HepG2 (cell line): Measurements from ENCODE around the gene TAMALIN. TPM values are rescaled to one million over a fixed set of nuclear protein-coding genes. Genes with fewer than 3 reads are reported as not detected.

Experiments
- ATAC-seq: fragments of 200-7000 bp; cut with Tn5 transposase; 3 replicates; pipeline ENCODE4 v1.9.1; 2020; ENCODE audit warnings: mild to moderate bottlenecking, moderate library complexity
- BruUV-seq: library from RNA; stranded (reverse); fragments of 400-500 nt; replicated peaks from 2 replicates; lab custom pipeline; 2021; lab: Mats Ljungman, UMichigan
- CTCF ChIA-PET: fragments of 300-600 bp; formaldehyde crosslinking; extraction: SDS; loops from one replicate; lab custom pipeline; 2021; ENCODE audit warnings: low total read pairs, inconsistent platforms, low intra/inter-chr PET ratio; lab: Yijun Ruan, JAX
- POLR2A ChIA-PET: fragments of 350-600 bp; sonication (Branson Sonifier 250); formaldehyde crosslinking; loops from one replicate; lab custom pipeline; 2020; ENCODE audit warnings: antibody characterized with exemption, inconsistent platforms; lab: Yijun Ruan, JAX
- DNase-seq: peaks from one replicate; pipeline ENCODE4 v3.0.0-alpha.2; 2015; ENCODE audit warnings: low spot score
- FAIRE-seq: peaks from 3 replicates; lab custom pipeline; 2011; peaks lifted over from hg19 to GRCh38; lab: Jason Lieb, UNC
- H2AFZ ChIP-seq: one replicate; pipeline ENCODE4 v1.6.1; 2011; ENCODE audit warnings: low read length, inconsistent platforms
- H3K27ac ChIP-seq: fragments of 300-600 bp; 3 replicates; pipeline ENCODE4 v1.8.0; 2011; ENCODE audit warnings: mixed run types, mild to moderate bottlenecking, mixed read lengths, low read length, inconsistent platforms; ENCODE audit not compliant: insufficient read depth; ENCODE audit errors: extremely low read length
- H3K27me3 ChIP-seq, 2 experiments: fragments of 200-600 bp in 1 of 2; 2 replicates in 1 of 2; 3 replicates in 1 of 2; pipeline versions ENCODE4 v1.6.0 to v1.8.0; 2011; ENCODE audit warnings: low read length in 2 of 2, mild to moderate bottlenecking in 2 of 2, moderate library complexity in 2 of 2, inconsistent platforms in 1 of 2; ENCODE audit not compliant: insufficient read depth in 2 of 2, control insufficient read depth in 1 of 2
- H3K36me3 ChIP-seq, 2 experiments: fragments of 200-600 bp in 1 of 2; replicated peaks in 1 of 2; 2 replicates in 1 of 2; 3 replicates in 1 of 2; pipeline versions ENCODE4 v1.5.1 to v1.8.0; 2011; ENCODE audit warnings: low read length in 2 of 2, inconsistent platforms in 1 of 2; ENCODE audit not compliant: insufficient read depth in 2 of 2, control insufficient read depth in 1 of 2
- H3K4me1 ChIP-seq: 2 replicates; pipeline ENCODE4 v1.5.1; 2012; ENCODE audit warnings: low read length, inconsistent platforms; ENCODE audit not compliant: insufficient read depth
- H3K4me2 ChIP-seq: 2 replicates; pipeline ENCODE4 v1.6.0; 2011; ENCODE audit warnings: low read depth, low read length, inconsistent platforms
- H3K4me3 ChIP-seq, 3 experiments: fragments of 200-600 bp in 1 of 3; sonication (generic), shearing (Covaris generic) in 1 of 3; replicated peaks in 1 of 3; 2 replicates each; pipeline ENCODE4 v1.5.1; 2011 to 2016; ENCODE audit warnings: low read length in 3 of 3, inconsistent platforms in 2 of 3, low read depth in 2 of 3, mild to moderate bottlenecking in 2 of 3, control low read depth in 1 of 3, mixed read lengths in 1 of 3; ENCODE audit not compliant: insufficient read depth in 1 of 3
- H3K79me2 ChIP-seq: one replicate; pipeline ENCODE4 v1.6.1; 2011; ENCODE audit warnings: low read length, inconsistent platforms; ENCODE audit not compliant: insufficient read depth
- H3K9ac ChIP-seq: 2 replicates; pipeline ENCODE4 v1.6.0; 2011; ENCODE audit warnings: mild to moderate bottlenecking, low read depth, low read length, inconsistent platforms; ENCODE audit not compliant: insufficient read depth
- H3K9me3 ChIP-seq: 2 replicates; pipeline ENCODE4 v1.5.1; 2012; ENCODE audit warnings: mild to moderate bottlenecking, low read length
- H4K20me1 ChIP-seq: 2 replicates; pipeline ENCODE4 v1.6.0; 2011; ENCODE audit warnings: inconsistent platforms, mild to moderate bottlenecking, low read length, moderate library complexity; ENCODE audit not compliant: insufficient read depth
- NONO ChIP-seq, 2 experiments: fragments of 450-650 bp in 1 of 2; sonication (generic) in 1 of 2; formaldehyde crosslinking in 1 of 2; IDR thresholded peaks in 1 of 2; conservative IDR thresholded peaks in 1 of 2; 2 replicates each; pipeline versions ENCODE4 v1.6.1 to v1.8.0; 2017 to 2022; ENCODE audit warnings: mild to moderate bottlenecking in 1 of 2, missing genetic modification reagents in 1 of 2, moderate library complexity in 1 of 2
- PBX2 ChIP-seq: IDR thresholded peaks from 2 replicates; pipeline ENCODE4 v1.6.1; 2016; ENCODE audit warnings: control low read depth
- TBX3 ChIP-seq: fragments of 450-650 bp; IDR thresholded peaks from 2 replicates; pipeline ENCODE4 v1.6.1; 2017; ENCODE audit warnings: antibody characterized with exemption, mild to moderate bottlenecking, inconsistent platforms, borderline replicate concordance
- TOPORS ChIP-seq: sonication (generic); formaldehyde crosslinking; IDR thresholded peaks from 2 replicates; pipeline ENCODE4 v1.8.0; 2023; ENCODE audit warnings: mild to moderate bottlenecking, missing genetic modification reagents
- ZNF253 ChIP-seq: sonication (generic); formaldehyde crosslinking; IDR thresholded peaks from 2 replicates; pipeline ENCODE4 v1.8.0; 2022; ENCODE audit warnings: mild to moderate bottlenecking, missing genetic modification reagents, borderline replicate concordance
- WGBS: methylation state at CpG from one replicate; pipeline ENCODE4 v1.1.6; 2017; ENCODE audit warnings: low lambda C conversion rate; 5-methylcytosine and 5-hydroxymethylcytosine counted together
- in situ Hi-C: cut with HindIII; loops from 2 replicates; pipeline ENCODE4 v1.10.0; 2017; ENCODE audit warnings: low pct_unique_long_range_greater_than_20kb; ENCODE audit not compliant: extremely low pct_ligation_motif_present
- intact Hi-C: fragments of 100-400 bp; cut with micrococcal nuclease; formaldehyde crosslinking; loops from one replicate; pipeline ENCODE4 v1.10.0; 2022; ENCODE audit not compliant: unreplicated experiment
- polyA plus RNA-seq, 8 experiments: library from polyadenylated mRNA; depleted of rRNA in 3 of 8; stranded (reverse) in 7 of 8; unstranded in 1 of 8; fragments of >200 nt; fragmentation: Illumina TruSeq in 4 of 8; extraction: Trizol in 4 of 8; gene quantifications; 2 replicates each; pipeline versions ENCODE4 v1.2.1 to v1.2.3, GENCODE V29; 2011 to 2016; ENCODE audit warnings: low read depth in 4 of 8, missing spikeins in 1 of 8, mixed read lengths in 1 of 8; ENCODE audit not compliant: insufficient read depth in 1 of 8
- total RNA-seq, 5 experiments: library from RNA; depleted of rRNA; stranded (reverse); fragments of >200 nt; fragmentation: Illumina TruSeq; extraction: Trizol; gene quantifications; 2 replicates each; pipeline ENCODE4 v1.2.3, GENCODE V29; 2016; ENCODE audit warnings: low read depth in 1 of 5
- TF ChIP-seq, protein P1 (sequence below): sonication (generic); formaldehyde crosslinking; IDR thresholded peaks from 2 replicates; pipeline ENCODE4 v1.5.0; 2020; ENCODE audit warnings: mild to moderate bottlenecking, missing genetic modification reagents, borderline replicate concordance
- TF ChIP-seq, protein P2 (sequence below): sonication (generic); formaldehyde crosslinking; IDR thresholded peaks from 2 replicates; pipeline ENCODE4 v1.4.0; 2020; ENCODE audit warnings: mild to moderate bottlenecking, missing genetic modification reagents

The TAMALIN gene
- total and polyA plus RNA-seq, 2 of the 13 experiments (the other 11 are each of a cell fraction or from before 2014, with no cell fraction given), result 2.9 to 10.9 TPM

- Histone ChIP-seq H3K4me2 (no peak overlapping the region), H3K27me3 (0 out of 5 replicates have a peak, but pooled peaks cover 0 to 1% of the 10 kb centered on the region in 2 experiments), H3K4me1 (peaks cover 49% of the 10 kb centered on the region), H3K9ac (no peak overlapping the region), H3K79me2 (no peaks in the 10 kb centered on the region), H2AFZ (no peak overlapping the region), H3K9me3 (no peaks in the 10 kb centered on the region), H4K20me1 (no peaks in the 10 kb centered on the region), H3K4me3 (no peak overlapping the region), H3K36me3 (no peaks in the 10 kb centered on the region), H3K27ac (no peak overlapping the region)
- no peak for FAIRE-seq
- no TSS peak for BruUV-seq
- ChIA-PET POLR2A (no interaction called here), CTCF (no interaction called here)
- in situ Hi-C loops, result no loop called here
- no peak for ATAC-seq
- no peak for TF ChIP-seq PBX2 (CRISPR knock-in tag)
- no peak for TF ChIP-seq TOPORS (CRISPR knock-in tag)
- TF ChIP-seq ZNF253 (CRISPR knock-in tag), result no peak
- TF ChIP-seq, protein P1, sequence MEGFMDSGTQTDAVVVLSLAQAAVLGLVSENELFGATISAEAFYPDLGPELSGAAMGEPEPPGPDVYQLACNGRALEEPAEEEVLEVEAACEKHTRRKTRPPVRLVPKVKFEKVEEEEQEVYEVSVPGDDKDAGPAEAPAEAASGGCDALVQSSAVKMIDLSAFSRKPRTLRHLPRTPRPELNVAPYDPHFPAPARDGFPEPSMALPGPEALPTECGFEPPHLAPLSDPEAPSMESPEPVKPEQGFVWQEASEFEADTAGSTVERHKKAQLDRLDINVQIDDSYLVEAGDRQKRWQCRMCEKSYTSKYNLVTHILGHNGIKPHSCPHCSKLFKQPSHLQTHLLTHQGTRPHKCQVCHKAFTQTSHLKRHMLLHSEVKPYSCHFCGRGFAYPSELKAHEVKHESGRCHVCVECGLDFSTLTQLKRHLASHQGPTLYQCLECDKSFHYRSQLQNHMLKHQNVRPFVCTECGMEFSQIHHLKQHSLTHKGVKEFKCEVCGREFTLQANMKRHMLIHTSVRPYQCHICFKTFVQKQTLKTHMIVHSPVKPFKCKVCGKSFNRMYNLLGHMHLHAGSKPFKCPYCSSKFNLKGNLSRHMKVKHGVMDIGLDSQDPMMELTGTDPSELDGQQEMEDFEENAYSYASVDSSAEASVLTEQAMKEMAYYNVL (CRISPR knock-in tag), result no peak
- no peak for TF ChIP-seq TBX3
- no peak for TF ChIP-seq NONO (IDR thresholded peaks at IDR 0.05)
- TF ChIP-seq NONO (CRISPR knock-in tag; conservative IDR thresholded peaks at IDR 0.05), result no peak
- TF ChIP-seq, protein P2, sequence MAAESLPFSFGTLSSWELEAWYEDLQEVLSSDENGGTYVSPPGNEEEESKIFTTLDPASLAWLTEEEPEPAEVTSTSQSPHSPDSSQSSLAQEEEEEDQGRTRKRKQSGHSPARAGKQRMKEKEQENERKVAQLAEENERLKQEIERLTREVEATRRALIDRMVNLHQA (CRISPR knock-in tag), result no peak
- 77% methylated on average over 5 of the region's 5 CpGs for WGBS
- intact Hi-C loops, result no loop called here
- DNase-seq, result no peak
Observed at GRCh38 chr12:52007982-52008510, 1.3 kb downstream of the TAMALIN start.
